ENCODE measurements around the gene PCDHGA3. TPM values are rescaled to one million over a fixed set of nuclear protein-coding genes. Genes with fewer than 3 reads are reported as not detected.
A peak's percentile ranks its signal among the peaks of the same experiment; 100 is the strongest.
"Not testable (repeated sequence)": the region's sequence is repeated elsewhere in the genome, so short reads cannot be mapped to it uniquely, and the experiment has no call there.

Gene PCDHGA3
- not detected for total RNA-seq

GRCh38 chr5:141343242-141343952, at the start of gene PCDHGA3:
Gene PCDHGA3 (plus strand): TSS chr5:141343829. CDS start chr5:141344034, 205 bp downstream.
- no peak for ATAC-seq
- Mint-ChIP-seq H3K4me1 (no peaks in the 10 kb centered on the region), H3K27me3 (peaks cover 62% of the 10 kb centered on the region), H3K4me3 (peak within 1 kb of the TSS; percentile 43), H3K36me3 (ENCODE audit: low read depth) (peaks cover 27% of the 10 kb centered on the region), H3K9me3 (ENCODE audit: low read depth) (peaks cover 41% of the 10 kb centered on the region), H3K27ac (no peak within 1 kb of the TSS)
- DNase-seq = peak; percentile 43
- intact Hi-C loops (cut with DNase I, micrococcal nuclease) = loop anchor here in 1 of 2 experiments (10.0 kb wide), 1 partner anchor 239 kb away; the partner anchor contains the start of gene PCDHB3
- POLR2A ChIA-PET = no interaction called here
- CTCF ChIA-PET = interaction anchor here (0.6 to 2.4 kb wide), 12 partner anchors 9 to 195 kb away, joined by 3 to 10 read pairs (median 4); partner anchors contain the start of genes PCDHGA1, PCDHGA10, PCDHGA12 and TAF7

GRCh38 chr5:141298376-141298775, 45.3 kb upstream of the PCDHGA3 start:
- POLR2A ChIA-PET = no interaction called here
- peaks cover 51% of the 10 kb centered on the region for H3K9me3 Mint-ChIP-seq (ENCODE audit: low read depth)
- intact Hi-C loops (cut with DNase I, micrococcal nuclease) = no loop called here

GRCh38 chr5:141303756-141304155, 39.9 kb upstream of the PCDHGA3 start, which contains the start of gene SLC25A2:
Gene SLC25A2 (minus strand): TSS chr5:141304049. CDS start chr5:141303865, 184 bp downstream.
- Mint-ChIP-seq H3K4me3 (no peak within 1 kb of the TSS), H3K27ac (no peak within 1 kb of the TSS), H3K27me3 (no peaks in the 10 kb centered on the region), H3K9me3 (ENCODE audit: low read depth) (peaks cover 50% of the 10 kb centered on the region), H3K4me1 (no peaks in the 10 kb centered on the region), H3K36me3 (ENCODE audit: low read depth) (peaks cover 25% of the 10 kb centered on the region)
- ChIA-PET POLR2A (no interaction called here), CTCF (interaction anchor here (0.8 to 1.4 kb wide), 2 partner anchors 8 to 13 kb away, joined by 3 read pairs; no protein-coding TSS in a partner anchor)
- ATAC-seq (no peak), DNase-seq (no peak)
- intact Hi-C loops (cut with DNase I, micrococcal nuclease) = no loop called here

More at GRCh38 chr5:141298376-141298775, 45.3 kb upstream of the PCDHGA3 start:
- ATAC-seq (no peak), DNase-seq (no peak)
- no peak overlapping the region for H3K27ac Mint-ChIP-seq
- no peak overlapping the region for H3K4me3 Mint-ChIP-seq
- H3K4me1 Mint-ChIP-seq = no peaks in the 10 kb centered on the region
- H3K36me3 Mint-ChIP-seq (ENCODE audit: low read depth) = peaks cover 41% of the 10 kb centered on the region
- CTCF ChIA-PET = interaction anchor here (2.0 kb wide), 1 partner anchor 22 kb away, joined by 4 read pairs; the partner anchor contains the start of gene TAF7
- no peaks in the 10 kb centered on the region for H3K27me3 Mint-ChIP-seq

- ChIA-PET CTCF (interaction anchor here (1.0 kb wide), 1 partner anchor 12 kb away, joined by 5 read pairs; no protein-coding TSS in a partner anchor), POLR2A (no interaction called here)
- intact Hi-C loops (cut with DNase I, micrococcal nuclease) = no loop called here
- DNase-seq (no peak), ATAC-seq (no peak)
- Mint-ChIP-seq H3K36me3 (ENCODE audit: low read depth) (peaks cover 30% of the 10 kb centered on the region), H3K27ac (no peak overlapping the region), H3K4me3 (no peak overlapping the region), H3K27me3 (no peaks in the 10 kb centered on the region), H3K9me3 (ENCODE audit: low read depth) (peaks cover 55% of the 10 kb centered on the region), H3K4me1 (no peaks in the 10 kb centered on the region)
Observed at GRCh38 chr5:141306630-141307029, 37.0 kb upstream of the PCDHGA3 start.

GRCh38 chr5:141313711-141314110, 29.9 kb upstream of the PCDHGA3 start:
- ChIA-PET POLR2A (no interaction called here), CTCF (no interaction called here)
- peaks cover 57% of the 10 kb centered on the region for H3K9me3 Mint-ChIP-seq (ENCODE audit: low read depth)
- intact Hi-C loops (cut with DNase I, micrococcal nuclease) = no loop called here
- H3K27me3 Mint-ChIP-seq = no peaks in the 10 kb centered on the region
- DNase-seq = no peak
- peaks cover 4% of the 10 kb centered on the region for H3K4me1 Mint-ChIP-seq
- H3K36me3 Mint-ChIP-seq (ENCODE audit: low read depth) = peaks cover 68% of the 10 kb centered on the region
- no peak for ATAC-seq
- no peak overlapping the region for H3K4me3 Mint-ChIP-seq
- no peak overlapping the region for H3K27ac Mint-ChIP-seq

- intact Hi-C loops (cut with DNase I, micrococcal nuclease); POLR2A ChIA-PET; H3K27me3 Mint-ChIP-seq; H3K4me3 Mint-ChIP-seq; ATAC-seq; DNase-seq; H3K27ac Mint-ChIP-seq: not testable (repeated sequence)
- H3K36me3 Mint-ChIP-seq (ENCODE audit: low read depth) = peaks cover 82% of the 10 kb centered on the region
- CTCF ChIA-PET = interaction anchor here (0.8 to 0.9 kb wide), 2 partner anchors 9 to 13 kb away, joined by 3 read pairs; partner anchors contain the start of gene SLC25A2
- H3K9me3 Mint-ChIP-seq (ENCODE audit: low read depth) = peaks cover 51% of the 10 kb centered on the region
- peaks cover 23% of the 10 kb centered on the region for H3K4me1 Mint-ChIP-seq
Observed at GRCh38 chr5:141316963-141317362, 26.7 kb upstream of the PCDHGA3 start.

- DNase-seq (no peak), ATAC-seq (no peak)
- H3K36me3 Mint-ChIP-seq (ENCODE audit: low read depth) = peaks cover 73% of the 10 kb centered on the region
- intact Hi-C loops (cut with DNase I, micrococcal nuclease) = no loop called here
- H3K27me3 Mint-ChIP-seq = no peaks in the 10 kb centered on the region
- peaks cover 23% of the 10 kb centered on the region for H3K4me1 Mint-ChIP-seq
- peaks cover 40% of the 10 kb centered on the region for H3K9me3 Mint-ChIP-seq (ENCODE audit: low read depth)
- peak overlapping the region; percentile 91 for H3K4me3 Mint-ChIP-seq
- POLR2A ChIA-PET = no interaction called here
- CTCF ChIA-PET = interaction anchor here (0.7 to 3.6 kb wide), 14 partner anchors 9 to 915 kb away, joined by 3 to 25 read pairs (median 4); partner anchors contain the start of genes PCDHGA1, PCDHGA11, PCDHGB3 and PCDHGB6
- no peak overlapping the region for H3K27ac Mint-ChIP-seq
Observed at GRCh38 chr5:141319202-141319601, 24.4 kb upstream of the PCDHGA3 start.

GRCh38 chr5:141319699-141320098, 23.9 kb upstream of the PCDHGA3 start:
- H3K27me3 Mint-ChIP-seq = peaks cover 2% of the 10 kb centered on the region
- peak overlapping the region; percentile 100 for H3K27ac Mint-ChIP-seq
- peak overlapping the region; percentile 91 for H3K4me3 Mint-ChIP-seq
- H3K36me3 Mint-ChIP-seq (ENCODE audit: low read depth) = peaks cover 70% of the 10 kb centered on the region
- peaks cover 23% of the 10 kb centered on the region for H3K4me1 Mint-ChIP-seq
- ChIA-PET POLR2A (interaction anchor here (0.8 to 1.4 kb wide), 2 partner anchors 10 to 50 kb away, joined by 4 read pairs; partner anchors contain the start of gene PCDHGB3), CTCF (interaction anchor here (0.8 to 3.6 kb wide), 24 partner anchors 8 to 915 kb away, joined by 3 to 25 read pairs (median 4); partner anchors contain the start of genes PCDHGA1, PCDHGA10, PCDHGA11 and PCDHGA12)
- peaks cover 38% of the 10 kb centered on the region for H3K9me3 Mint-ChIP-seq (ENCODE audit: low read depth)
- ATAC-seq (no peak), DNase-seq (no peak)
- intact Hi-C loops (cut with DNase I, micrococcal nuclease) = loop anchor here (1.0 to 10.0 kb wide), 13 partner anchors 61 to 919 kb away; partner anchors contain the start of genes ANKHD1 (in 1 of the 2), DELE1 (in 1 of the 2), DIAPH1 (in 1 of the 2) and HDAC3 (in 1 of the 2)

GRCh38 chr5:141320225-141321169, 23.1 kb upstream of the PCDHGA3 start, which contains the start of gene TAF7:
Gene TAF7 (minus strand): TSS chr5:141320784. CDS start chr5:141320044, 740 bp downstream.
- Mint-ChIP-seq H3K27me3 (peaks cover 2% of the 10 kb centered on the region), H3K4me1 (peaks cover 23% of the 10 kb centered on the region), H3K4me3 (peak within 1 kb of the TSS; percentile 91), H3K36me3 (ENCODE audit: low read depth) (peaks cover 62% of the 10 kb centered on the region), H3K9me3 (ENCODE audit: low read depth) (peaks cover 32% of the 10 kb centered on the region), H3K27ac (peak within 1 kb of the TSS; percentile 100)
- intact Hi-C loops (cut with DNase I, micrococcal nuclease) = loop anchor here (1.0 to 10.0 kb wide), 13 partner anchors 62 to 920 kb away; partner anchors contain the start of genes ANKHD1 (in 1 of the 2), DELE1 (in 1 of the 2), DIAPH1 (in 1 of the 2) and HDAC3 (in 1 of the 2)
- ChIA-PET CTCF (interaction anchor here (0.5 to 3.6 kb wide), 31 partner anchors 8 to 1693 kb away, joined by 3 to 25 read pairs (median 4); partner anchors contain the start of genes PCDHGA1, PCDHGA10, PCDHGA11 and PCDHGA12), POLR2A (interaction anchor here (0.8 to 1.4 kb wide), 3 partner anchors 10 to 50 kb away, joined by 3 to 4 read pairs (median 4); partner anchors contain the start of gene PCDHGB3)
- peak; percentile 96 for DNase-seq
- peak; percentile 96 for ATAC-seq

- peaks cover 52% of the 10 kb centered on the region for H3K36me3 Mint-ChIP-seq (ENCODE audit: low read depth)
- no peak overlapping the region for H3K4me3 Mint-ChIP-seq
- POLR2A ChIA-PET = no interaction called here
Observed at GRCh38 chr5:141322261-141322660, 21.4 kb upstream of the PCDHGA3 start.

More at GRCh38 chr5:141322261-141322660, 21.4 kb upstream of the PCDHGA3 start:
- Mint-ChIP-seq H3K27ac (no peak overlapping the region), H3K27me3 (peaks cover 10% of the 10 kb centered on the region), H3K4me1 (peaks cover 25% of the 10 kb centered on the region), H3K9me3 (ENCODE audit: low read depth) (peaks cover 34% of the 10 kb centered on the region)
- intact Hi-C loops (cut with DNase I, micrococcal nuclease) = loop anchor here (5.0 to 10.0 kb wide), 6 partner anchors 240 to 685 kb away; partner anchors contain the start of genes DELE1 (in 1 of the 2), HDAC3 (in 1 of the 2), RELL2 (in 1 of the 2) and RNF14 (in 1 of the 2)
- CTCF ChIA-PET = interaction anchor here (0.7 to 1.4 kb wide), 3 partner anchors 9 to 22 kb away, joined by 3 to 5 read pairs (median 3); partner anchors contain the start of genes PCDHGA1 and PCDHGA3
- DNase-seq (no peak), ATAC-seq (no peak)
